Ishikawa (cell line): ENCODE results near the gene PLEKHA7.

ENCODE experiments used
- CEBPB ChIP-seq: IDR thresholded peaks from 2 replicates; pipeline ENCODE4 v1.6.1; 2012
- CREB1 ChIP-seq: IDR thresholded peaks from 2 replicates; pipeline ENCODE4 v1.6.1; 2012; ENCODE audit warnings: low read depth
- EGR1 ChIP-seq: IDR thresholded peaks from 2 replicates; pipeline ENCODE4 v1.6.1; 2012
- EP300 ChIP-seq: IDR thresholded peaks from 2 replicates; pipeline ENCODE4 v1.6.1; 2012; ENCODE audit warnings: borderline replicate concordance
- FOXM1 ChIP-seq: IDR thresholded peaks from 2 replicates; pipeline ENCODE4 v1.6.1; 2012; ENCODE audit warnings: low read depth, borderline replicate concordance
- NFIC ChIP-seq: IDR thresholded peaks from 2 replicates; pipeline ENCODE4 v1.6.1; 2012
- RAD21 ChIP-seq: IDR thresholded peaks from 2 replicates; pipeline ENCODE4 v1.6.1; 2012; ENCODE audit warnings: low read depth
- TAF1 ChIP-seq: IDR thresholded peaks from 2 replicates; pipeline ENCODE4 v1.6.1; 2012; ENCODE audit warnings: low read depth, mild to moderate bottlenecking
- TCF12 ChIP-seq: IDR thresholded peaks from 2 replicates; pipeline ENCODE4 v1.6.1; 2012; ENCODE audit warnings: low read depth
- TEAD4 ChIP-seq: IDR thresholded peaks from 2 replicates; pipeline ENCODE4 v1.6.1; 2012
- YY1 ChIP-seq: IDR thresholded peaks from 2 replicates; pipeline ENCODE4 v1.6.1; 2012; ENCODE audit warnings: low read depth
- ZBTB7A ChIP-seq: IDR thresholded peaks from 2 replicates; pipeline ENCODE4 v1.6.1; 2012; ENCODE audit warnings: low read depth
- TF ChIP-seq, protein P1 (sequence below): IDR thresholded peaks from 2 replicates; pipeline ENCODE4 v1.6.1; 2012; ENCODE audit warnings: low read depth, mild to moderate bottlenecking
- TF ChIP-seq, protein P2 (sequence below): IDR thresholded peaks from 2 replicates; pipeline ENCODE4 v1.6.1; 2012
- TF ChIP-seq, protein P3 (sequence below): IDR thresholded peaks from 2 replicates; pipeline ENCODE4 v1.6.1; 2012

PLEKHA7 gene

DNA sequence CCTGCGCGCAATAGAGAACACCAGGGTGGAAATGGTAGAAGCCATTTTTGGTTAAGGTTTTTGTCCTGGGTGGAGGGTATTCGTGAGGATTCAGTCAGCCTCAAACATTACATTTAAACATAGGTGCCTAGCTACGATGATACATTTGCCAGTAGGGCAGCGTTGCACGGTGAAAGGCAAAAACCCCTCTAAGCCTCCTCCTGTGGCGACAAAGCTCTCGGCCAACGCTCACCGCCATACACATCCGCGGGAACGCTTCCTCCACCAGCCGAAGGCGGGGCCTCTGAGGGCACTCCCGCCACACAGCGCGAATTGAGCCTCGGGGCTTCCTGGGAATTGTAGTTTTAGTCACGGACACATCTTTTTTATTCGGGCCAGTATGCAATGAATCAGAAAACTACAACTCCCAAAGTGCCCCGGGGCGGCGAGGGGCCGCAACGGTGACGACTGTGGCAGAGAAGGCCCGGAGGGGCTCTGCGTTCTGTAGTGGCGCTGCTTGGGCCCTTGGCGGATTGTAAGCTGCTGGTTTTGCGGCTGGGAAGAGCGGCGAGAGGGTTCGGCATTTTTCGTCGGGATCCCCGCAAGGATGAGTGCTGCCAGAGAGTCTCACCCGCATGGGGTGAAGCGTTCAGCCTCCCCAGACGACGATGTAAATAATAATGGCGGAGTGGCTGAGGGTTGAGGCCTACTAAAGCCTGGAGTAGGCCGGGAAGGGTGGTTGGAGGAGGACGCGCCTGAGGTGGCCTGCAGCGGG is 275.8 kb downstream of the PLEKHA7 start, which contains the start of gene C11orf58:
C11orf58 (plus strand) TSS at position 455 of the 754 bp plus-strand sequence; CDS start at position 587, 132 bp downstream.
- TF ChIP-seq, protein P1, sequence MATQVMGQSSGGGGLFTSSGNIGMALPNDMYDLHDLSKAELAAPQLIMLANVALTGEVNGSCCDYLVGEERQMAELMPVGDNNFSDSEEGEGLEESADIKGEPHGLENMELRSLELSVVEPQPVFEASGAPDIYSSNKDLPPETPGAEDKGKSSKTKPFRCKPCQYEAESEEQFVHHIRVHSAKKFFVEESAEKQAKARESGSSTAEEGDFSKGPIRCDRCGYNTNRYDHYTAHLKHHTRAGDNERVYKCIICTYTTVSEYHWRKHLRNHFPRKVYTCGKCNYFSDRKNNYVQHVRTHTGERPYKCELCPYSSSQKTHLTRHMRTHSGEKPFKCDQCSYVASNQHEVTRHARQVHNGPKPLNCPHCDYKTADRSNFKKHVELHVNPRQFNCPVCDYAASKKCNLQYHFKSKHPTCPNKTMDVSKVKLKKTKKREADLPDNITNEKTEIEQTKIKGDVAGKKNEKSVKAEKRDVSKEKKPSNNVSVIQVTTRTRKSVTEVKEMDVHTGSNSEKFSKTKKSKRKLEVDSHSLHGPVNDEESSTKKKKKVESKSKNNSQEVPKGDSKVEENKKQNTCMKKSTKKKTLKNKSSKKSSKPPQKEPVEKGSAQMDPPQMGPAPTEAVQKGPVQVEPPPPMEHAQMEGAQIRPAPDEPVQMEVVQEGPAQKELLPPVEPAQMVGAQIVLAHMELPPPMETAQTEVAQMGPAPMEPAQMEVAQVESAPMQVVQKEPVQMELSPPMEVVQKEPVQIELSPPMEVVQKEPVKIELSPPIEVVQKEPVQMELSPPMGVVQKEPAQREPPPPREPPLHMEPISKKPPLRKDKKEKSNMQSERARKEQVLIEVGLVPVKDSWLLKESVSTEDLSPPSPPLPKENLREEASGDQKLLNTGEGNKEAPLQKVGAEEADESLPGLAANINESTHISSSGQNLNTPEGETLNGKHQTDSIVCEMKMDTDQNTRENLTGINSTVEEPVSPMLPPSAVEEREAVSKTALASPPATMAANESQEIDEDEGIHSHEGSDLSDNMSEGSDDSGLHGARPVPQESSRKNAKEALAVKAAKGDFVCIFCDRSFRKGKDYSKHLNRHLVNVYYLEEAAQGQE = no peak
- no peak for TF ChIP-seq RAD21
- TF ChIP-seq TAF1 = peak; percentile 81
- TF ChIP-seq CEBPB = no peak
- TF ChIP-seq FOXM1 = no peak
- TF ChIP-seq, protein P2, sequence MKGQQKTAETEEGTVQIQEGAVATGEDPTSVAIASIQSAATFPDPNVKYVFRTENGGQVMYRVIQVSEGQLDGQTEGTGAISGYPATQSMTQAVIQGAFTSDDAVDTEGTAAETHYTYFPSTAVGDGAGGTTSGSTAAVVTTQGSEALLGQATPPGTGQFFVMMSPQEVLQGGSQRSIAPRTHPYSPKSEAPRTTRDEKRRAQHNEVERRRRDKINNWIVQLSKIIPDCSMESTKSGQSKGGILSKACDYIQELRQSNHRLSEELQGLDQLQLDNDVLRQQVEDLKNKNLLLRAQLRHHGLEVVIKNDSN = no peak
- peak; percentile 13; the same call in 1 of the 2 replicates for TF ChIP-seq EP300
- no peak for TF ChIP-seq EGR1
- peak; percentile 85 for TF ChIP-seq CREB1
- TF ChIP-seq TCF12 = peak; percentile 24
- 0 out of 2 replicates have a peak, but pooled peaks have one; percentile 23 for TF ChIP-seq ZBTB7A
- TF ChIP-seq TEAD4 = no peak
- no peak for TF ChIP-seq NFIC
- TF ChIP-seq, protein P3, sequence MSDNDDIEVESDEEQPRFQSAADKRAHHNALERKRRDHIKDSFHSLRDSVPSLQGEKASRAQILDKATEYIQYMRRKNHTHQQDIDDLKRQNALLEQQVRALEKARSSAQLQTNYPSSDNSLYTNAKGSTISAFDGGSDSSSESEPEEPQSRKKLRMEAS = peak; percentile 10; the same call in 1 of the 2 replicates
- peak; percentile 89 for TF ChIP-seq YY1

GRCh38 chr11:16737818-16738192 is 276.4 kb downstream of the PLEKHA7 start:
- TF ChIP-seq EP300 = no peak
- TF ChIP-seq NFIC = no peak
- TF ChIP-seq ZBTB7A = no peak
- TF ChIP-seq EGR1 = no peak
- TF ChIP-seq TCF12 = no peak
- no peak for TF ChIP-seq CREB1
- no peak for TF ChIP-seq YY1
- no peak for TF ChIP-seq FOXM1
- TF ChIP-seq TAF1 = no peak
- TF ChIP-seq, protein P1 = no peak
- TF ChIP-seq RAD21 = no peak
- no peak for TF ChIP-seq TEAD4
- no peak for TF ChIP-seq CEBPB
- TF ChIP-seq, protein P2 = no peak
- TF ChIP-seq, protein P3 = no peak; the same call in 1 of the 2 replicates
